Ovary (tissue), 3 donors: Measurements from ENCODE around the gene DOK6.

Source experiments
- CTCF ChIP-seq, 3 donors: fragments of 450-650 bp in 2 of 3; fragments of 200-600 bp in 1 of 3; IDR thresholded peaks; one replicate each; pipeline versions ENCODE4 v1.5.1 to v1.8.0; 2016 to 2022; ENCODE audit warnings: antibody characterized with exemption in 3 of 3, mild to moderate bottlenecking in 1 of 3
- EP300 ChIP-seq: sonication (generic); formaldehyde crosslinking; IDR thresholded peaks from one replicate; pipeline ENCODE4 v1.6.1; 2017; ENCODE audit warnings: antibody characterized with exemption
- POLR2A ChIP-seq: fragments of 450-650 bp; IDR thresholded peaks from one replicate; pipeline ENCODE4 v1.6.1; 2017; ENCODE audit warnings: antibody characterized with exemption, mild to moderate bottlenecking, moderate library complexity
- donor health status: DM: no; HTN: no; CAD: no.

- TF ChIP-seq CTCF (IDR thresholded peaks at IDR 0.05) (no peak), EP300 (no peak), POLR2A (no peak)
Observed at GRCh38 chr18:69774831-69775230, 374.1 kb downstream of the DOK6 start.
